Activated CD4-positive, alpha-beta T cell treated with anti-CD3 and anti-CD28 coated beads, Interleukin-2, amount 50 U/mL, for 1 hour (primary cell): ENCODE data around the gene TIMM13.

ENCODE experiments used
- DNase-seq: peaks from one replicate; pipeline ENCODE4 v3.0.0-alpha.2; 2020

TIMM13 gene

DNA sequence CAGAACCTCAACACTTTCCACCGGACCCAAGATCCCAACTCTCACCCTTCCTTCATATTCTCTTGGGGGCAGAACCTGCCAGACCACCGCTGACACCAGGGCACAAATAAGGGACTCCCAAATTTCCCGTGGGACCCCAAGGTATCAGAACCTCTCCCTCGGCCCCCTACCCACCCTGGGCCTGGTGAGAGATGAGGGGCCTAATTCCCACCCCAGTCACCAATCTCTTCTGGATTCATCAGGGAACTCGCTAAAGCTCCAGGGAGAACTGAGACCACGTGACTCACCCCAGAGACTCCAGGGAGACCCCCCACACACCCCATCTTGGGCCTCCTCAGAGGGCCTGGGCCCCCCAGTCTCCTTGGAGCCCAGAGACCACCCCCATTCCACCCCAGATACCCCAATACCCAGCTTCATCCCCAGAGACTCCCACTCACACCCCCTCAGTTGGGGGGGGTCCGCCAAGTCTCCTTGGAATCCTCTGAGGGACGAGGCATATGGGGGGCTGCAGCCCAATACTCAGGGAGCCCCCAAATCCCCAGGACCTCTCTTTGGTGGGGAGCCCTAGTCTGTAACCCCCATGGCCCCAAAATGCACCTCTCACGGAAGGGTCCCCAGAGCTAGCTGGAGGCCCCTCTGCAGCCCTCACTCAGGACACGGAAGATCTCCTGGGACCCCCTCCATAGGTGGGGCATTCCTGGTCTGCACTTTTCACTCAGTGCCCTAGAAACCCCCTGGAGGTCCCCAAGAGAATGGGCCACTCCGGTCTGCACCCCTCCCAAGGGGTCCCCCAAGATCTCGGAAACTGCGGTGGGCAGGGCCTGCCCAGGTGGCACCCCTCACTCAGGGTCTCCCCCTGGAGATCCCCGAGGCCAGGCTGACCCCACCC, 27.8 kb upstream of the TIMM13 start:
- DNase-seq = no peak

GRCh38 chr19:2454199-2454961, 27.0 kb upstream of the TIMM13 start:
- DNase-seq = no peak

DNA sequence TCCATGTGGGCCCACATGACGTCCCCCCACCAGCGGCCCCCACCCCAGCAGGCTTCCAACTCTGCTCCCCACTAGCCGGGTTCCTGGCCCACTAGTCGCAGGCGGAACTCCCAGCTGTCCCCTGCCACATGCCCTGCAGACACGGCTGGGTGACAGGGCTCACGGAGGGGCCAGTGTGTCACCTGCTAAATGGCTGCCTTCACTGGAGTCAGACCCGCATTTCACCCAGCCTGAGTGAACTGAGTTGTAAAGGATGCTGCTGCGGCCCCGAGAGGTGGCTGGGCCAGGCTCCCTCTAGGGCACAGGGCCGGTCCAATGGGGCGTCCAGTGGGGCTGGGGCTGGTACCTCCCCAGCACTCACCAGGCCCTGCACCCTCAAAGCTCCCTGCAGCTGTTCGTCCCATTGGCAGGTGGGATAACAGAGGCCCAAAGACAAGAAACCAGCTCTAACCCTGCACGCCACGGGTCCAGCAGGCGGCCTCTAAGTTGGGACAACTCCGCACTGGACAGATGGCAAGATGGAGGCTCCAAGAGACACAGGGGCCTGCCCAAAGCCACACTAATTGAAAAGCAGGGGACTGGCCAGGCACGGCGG, 26.1 kb upstream of the TIMM13 start:
- no peak for DNase-seq

DNA sequence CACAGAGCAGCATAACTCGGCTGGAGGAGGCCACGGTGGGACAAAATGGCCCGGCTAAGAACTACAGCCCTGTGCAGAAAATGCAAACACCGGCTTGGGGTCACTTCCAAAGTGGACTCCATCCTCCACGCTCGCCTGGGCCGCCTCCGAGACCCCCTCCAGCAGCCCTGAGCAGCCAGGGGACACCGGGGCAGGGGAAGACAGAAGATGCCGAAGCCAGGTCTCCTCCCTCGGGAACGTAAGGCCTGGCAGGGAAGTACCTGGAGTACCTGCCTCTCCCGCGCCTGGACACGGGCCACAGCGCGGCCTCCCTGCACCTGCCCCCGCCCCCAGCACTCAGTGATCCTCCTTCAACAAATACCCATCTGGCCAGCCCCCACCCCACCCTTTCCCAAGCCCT, 24.4 kb upstream of the TIMM13 start:
- DNase-seq = no peak

- no peak for DNase-seq
These were observed 23.8 kb upstream of the TIMM13 start for GRCh38 chr19:2451138-2451537.

DNA sequence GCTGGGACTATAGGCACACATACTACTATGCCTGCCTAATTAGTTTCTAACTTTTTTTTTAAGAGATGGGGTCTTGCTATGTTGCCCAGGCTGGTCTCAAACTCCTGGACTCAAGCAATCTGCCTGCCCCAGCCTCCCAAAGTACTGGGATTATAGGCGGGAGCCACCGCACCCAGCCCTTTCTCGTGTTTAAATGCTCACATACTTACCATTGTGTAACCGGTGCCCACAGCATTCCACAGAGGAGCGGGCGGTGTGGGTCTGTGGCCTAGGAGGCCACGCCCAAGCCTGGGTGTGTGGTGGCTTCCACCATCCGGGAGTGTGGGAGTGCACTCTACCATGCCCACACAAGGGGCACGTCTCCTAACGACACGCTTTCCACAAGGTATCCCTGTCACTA, 21.6 kb upstream of the TIMM13 start:
- DNase-seq = no peak

DNA sequence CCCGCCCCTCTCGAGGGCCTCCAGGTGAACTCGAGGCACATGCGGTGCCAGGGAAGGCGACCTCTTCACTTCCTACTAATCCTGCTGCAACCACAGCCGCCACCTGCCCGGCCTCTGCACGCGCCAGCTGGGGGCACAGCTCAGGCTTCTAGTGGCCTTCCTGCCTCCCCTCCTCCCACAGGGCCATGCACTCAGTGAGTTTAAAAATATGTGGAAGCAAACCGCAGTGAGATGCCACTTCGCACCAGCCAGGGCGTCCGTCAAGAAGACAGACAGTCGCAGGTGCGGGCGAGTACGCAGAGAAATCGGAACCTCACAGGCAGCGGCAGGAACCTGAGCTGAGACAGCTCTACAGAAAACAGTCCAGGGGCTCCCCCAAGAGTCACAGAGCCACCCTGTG, 19.0 kb upstream of the TIMM13 start:
- DNase-seq = no peak

DNA sequence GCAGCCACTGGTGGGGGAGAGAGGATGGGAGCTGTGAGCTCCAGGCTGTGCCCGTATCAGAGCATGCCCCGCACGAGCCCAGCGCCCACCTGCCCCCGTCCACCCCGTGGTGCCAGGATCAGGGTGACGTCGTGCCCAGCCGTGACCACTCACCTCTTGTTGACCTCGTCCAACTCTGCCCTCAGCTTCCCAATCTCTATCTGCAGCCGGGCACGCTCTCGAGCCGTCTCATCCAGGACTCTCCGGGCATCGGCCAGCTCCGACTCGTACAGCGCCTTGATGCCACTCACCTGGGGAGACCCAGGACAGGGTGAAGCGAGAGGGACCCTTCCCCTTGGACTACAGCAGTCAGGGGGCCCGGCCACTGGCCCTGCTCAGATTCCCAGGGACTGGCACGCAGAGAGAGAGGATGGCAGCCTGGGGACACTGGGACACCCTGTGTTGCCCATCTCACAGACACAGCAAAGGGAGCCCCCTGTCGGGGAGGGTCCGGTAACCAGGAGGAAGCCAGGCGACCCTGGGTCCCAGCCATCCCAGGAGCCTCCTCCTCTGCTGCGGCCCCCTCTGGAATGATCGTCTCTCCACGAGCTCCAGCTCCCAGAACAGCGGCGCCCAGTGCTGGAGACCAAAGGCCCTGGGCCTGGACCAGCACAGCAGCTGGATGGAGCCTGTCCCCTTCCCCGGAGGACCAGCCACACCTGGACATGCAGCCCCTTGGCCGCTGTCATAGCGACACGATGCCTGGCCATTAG, 17.0 kb upstream of the TIMM13 start:
- DNase-seq = no peak

DNA sequence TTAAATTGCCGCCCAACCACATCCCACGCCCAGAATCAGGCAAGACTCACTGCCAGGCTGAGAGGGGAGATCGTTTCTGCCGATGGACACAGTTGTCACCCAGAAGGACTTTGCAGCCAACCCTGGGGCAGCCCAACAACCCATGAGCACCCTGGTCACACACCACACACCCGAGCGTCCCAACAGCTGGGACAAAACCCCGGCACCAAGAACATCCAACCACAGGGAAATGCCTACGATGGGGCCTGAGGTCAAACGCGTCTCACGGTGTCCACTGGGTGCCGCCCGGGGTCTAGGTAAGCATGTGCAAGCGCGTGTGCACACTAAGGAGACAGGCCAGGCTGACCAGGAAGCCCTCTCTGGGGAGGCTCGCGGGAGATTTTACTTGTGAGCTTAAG, 16.4 kb upstream of the TIMM13 start:
- no peak for DNase-seq

DNA sequence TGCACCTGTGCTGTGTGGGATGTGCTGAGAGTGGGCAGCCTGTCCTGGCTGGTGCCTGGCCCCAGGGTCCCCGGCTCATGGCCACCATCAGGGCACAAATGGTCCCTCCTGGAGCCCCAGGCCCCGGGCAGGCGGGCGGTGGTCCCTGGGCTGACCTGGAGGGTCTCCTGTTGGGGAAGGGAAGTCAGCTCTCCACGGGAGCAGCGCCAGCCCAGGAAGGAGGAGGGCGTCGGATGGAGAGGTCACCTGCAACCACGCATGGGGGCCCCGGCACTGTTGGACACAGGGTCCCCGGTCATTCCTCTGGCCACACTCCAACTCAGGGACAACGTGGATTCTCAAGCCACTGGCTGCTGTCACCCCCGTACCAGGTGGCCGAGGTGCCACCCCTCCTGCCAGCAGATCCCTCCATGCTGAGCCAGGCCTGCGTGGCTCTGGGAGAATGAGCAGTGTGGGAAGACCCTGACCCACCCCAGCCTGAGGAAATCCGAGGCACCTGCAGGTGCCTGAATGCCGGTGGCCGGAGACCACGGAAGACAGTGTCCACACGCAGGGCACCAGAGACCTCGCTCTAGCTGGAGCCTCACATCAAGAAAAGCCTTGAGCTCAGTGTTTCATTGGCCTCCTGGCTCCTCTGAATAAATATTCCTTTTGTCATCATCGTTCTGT, 15.9 kb upstream of the TIMM13 start:
- DNase-seq = no peak

DNA sequence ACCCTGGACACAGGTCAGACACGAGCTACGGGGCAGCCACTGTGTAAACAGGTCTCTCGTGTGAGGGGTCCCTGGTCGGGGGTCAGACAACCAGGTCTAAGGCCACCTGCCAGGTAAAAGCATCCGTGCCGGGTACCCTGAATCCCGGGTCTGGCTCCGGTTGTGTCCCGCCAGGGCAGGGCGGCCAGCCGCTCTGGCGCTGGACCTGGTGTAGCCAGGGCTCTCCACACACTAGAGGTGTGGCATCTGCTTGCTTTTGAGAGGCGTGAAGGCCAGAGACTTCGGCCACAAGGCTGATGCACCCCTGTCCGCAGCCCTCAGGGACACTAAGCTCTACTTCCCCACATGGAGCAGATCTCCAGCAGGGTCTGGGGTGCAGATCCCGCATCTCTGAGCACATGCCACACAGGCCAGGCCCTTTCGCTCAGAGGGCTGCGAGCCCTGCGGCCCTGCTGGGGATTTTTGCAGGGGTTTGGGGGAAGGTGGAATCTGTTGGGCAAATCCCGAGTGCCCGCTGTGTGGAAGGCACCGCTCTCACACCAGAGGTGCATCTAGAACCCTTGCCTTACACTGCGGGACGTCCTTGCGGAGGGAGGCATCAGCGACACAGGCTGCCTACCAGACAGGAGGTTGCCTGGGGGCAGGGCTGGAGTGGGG, 13.8 kb upstream of the TIMM13 start:
- no peak for DNase-seq

DNA sequence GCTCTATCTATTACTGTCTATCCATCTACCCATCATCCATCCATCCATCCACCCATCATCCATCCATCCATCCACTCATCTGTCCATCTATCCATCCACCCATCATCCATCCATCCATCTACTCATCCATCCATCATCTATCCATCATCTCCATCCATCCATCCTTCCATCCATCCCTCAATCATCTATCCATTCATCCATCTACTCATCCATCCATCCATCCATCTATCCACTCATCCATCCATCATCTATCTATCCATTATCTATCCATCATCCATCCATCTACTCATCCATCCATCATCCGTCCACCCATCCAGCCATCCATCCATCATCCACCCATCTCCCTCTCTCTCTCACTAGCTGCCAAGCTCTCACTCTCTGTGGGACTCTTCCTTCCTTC, 13.1 kb upstream of the TIMM13 start:
- DNase-seq = no peak

GRCh38 chr19:2438178-2438577, 10.8 kb upstream of the TIMM13 start:
- DNase-seq = no peak

- DNase-seq = no peak
These were observed 9.5 kb upstream of the TIMM13 start for GRCh38 chr19:2436926-2437325.

- no peak for DNase-seq
These were observed 9.0 kb upstream of the TIMM13 start for GRCh38 chr19:2436384-2436783.

DNA sequence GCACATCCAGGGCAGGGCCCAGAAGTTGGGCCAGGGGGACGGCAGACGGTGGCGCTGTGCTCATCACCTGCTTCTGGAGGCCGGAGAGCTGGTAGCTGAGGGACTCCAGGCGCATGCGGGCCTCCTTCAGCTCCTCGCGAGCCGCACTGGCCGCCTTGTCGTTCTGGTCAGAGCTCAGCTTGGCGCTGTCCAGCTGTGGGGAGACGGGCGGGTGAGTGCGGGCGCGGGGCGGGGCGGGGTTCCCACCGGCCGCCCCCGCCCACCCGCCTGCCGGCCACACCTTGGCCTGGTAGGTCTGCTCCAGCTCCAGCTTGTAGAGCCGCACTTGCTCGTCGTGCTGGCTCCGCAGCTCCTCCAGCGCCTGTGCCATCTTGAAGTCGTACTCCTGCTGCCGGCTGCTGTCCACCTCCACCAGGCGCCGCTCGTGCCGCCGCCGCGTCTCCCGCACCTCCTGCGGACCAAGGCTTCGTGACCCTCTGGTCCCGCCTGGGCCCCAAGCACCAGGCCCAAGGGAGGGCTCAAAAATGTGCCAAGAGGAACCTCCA, 7.4 kb upstream of the TIMM13 start:
- DNase-seq = no peak

DNA sequence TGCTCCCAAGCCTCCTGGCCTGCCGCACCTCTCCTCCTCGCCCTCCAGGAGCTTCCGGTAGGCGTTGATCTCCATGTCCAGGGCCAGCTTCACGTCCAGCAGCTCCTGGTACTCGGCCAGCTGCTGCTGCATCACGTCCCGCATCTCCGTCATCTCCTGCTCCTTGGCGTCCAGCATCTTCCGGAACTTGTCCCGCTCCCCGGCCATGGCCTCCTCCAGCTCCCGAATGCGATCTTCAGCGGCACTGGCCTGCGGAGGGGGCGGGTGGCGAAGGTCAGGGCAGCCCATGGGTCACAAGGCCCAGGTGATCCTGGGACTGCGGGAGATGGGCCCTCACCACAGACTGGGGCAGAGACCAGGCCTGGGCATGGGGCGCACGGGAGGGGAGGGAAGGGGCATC, 6.9 kb upstream of the TIMM13 start:
- no peak for DNase-seq

GRCh38 chr19:2433854-2434253, 6.5 kb upstream of the TIMM13 start:
- no peak for DNase-seq

GRCh38 chr19:2432131-2432848, 4.9 kb upstream of the TIMM13 start:
- DNase-seq = no peak

DNA sequence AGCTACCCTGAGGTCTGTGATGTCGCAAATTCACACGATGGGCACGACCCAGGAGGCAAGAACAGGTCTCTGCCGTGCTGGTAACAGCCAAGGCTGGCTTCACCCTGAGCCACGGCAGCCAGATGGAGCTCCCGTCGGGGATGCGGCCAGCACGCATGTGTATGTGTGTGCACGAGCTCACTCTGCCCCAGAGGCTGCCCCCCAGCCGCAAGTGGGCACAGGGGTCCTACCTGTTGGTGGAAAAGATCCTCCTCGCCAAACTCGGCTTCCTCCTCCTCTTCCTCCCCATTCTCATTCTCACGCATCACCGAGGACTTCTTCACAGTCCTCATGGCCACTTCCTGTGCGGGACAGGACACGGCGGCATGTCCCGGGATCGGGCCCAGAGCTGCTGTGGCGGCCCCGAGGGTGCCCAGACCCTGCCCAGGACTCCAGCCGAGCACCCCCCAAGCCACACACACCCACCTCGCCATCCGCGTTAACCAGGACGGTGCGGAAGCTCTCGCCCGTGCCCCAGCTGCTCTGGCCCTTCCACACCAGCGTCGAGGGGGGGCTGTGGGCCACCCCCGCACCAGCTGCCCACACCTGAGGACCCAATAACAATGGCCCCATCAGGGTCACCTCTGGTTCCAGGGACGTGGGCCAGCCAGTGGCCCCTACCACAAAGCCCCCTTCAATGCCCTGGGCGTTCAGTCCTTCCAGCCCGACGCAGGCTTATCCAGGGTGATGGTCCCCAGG, 4.1 kb upstream of the TIMM13 start:
- DNase-seq = no peak
